ENCODE data around the gene ITGA5. TPM values are rescaled to one million over a fixed set of nuclear protein-coding genes. Genes with fewer than 3 reads are reported as not detected.
A peak's percentile ranks its signal among the peaks of the same experiment; 100 is the strongest.

ITGA5 gene
- total RNA-seq, 1 donor from 2014 or later: 1.8 TPM

DNA sequence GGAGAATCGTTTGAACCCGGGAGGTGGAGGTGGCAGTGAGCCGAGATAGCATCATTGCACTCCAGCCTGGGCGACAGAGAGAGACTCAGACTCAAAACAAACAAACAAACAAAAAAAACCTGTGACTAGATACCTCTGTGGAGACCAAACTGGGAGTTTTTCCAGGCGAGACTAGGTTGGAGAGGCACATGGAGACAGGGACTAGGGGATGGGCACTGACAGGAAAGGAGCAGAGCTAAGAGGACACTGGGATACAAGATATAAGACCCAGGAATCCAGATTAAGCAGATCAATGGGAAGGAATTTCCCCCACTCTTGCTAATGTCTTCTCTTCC, 4.7 kb upstream of the ITGA5 start:
- Mint-ChIP-seq H3K36me3 (ENCODE audit: unreplicated experiment) (no peaks in the 10 kb centered on the region), H3K9me3 (ENCODE audit: unreplicated experiment) (peaks cover 3% of the 10 kb centered on the region), H3K27me3 (ENCODE audit: unreplicated experiment) (peaks cover 8% of the 10 kb centered on the region), H3K4me1 (ENCODE audit: low read depth, unreplicated experiment) (no peaks in the 10 kb centered on the region), H3K27ac (ENCODE audit: unreplicated experiment) (no peak overlapping the region), H3K4me3 (ENCODE audit: unreplicated experiment) (no peak overlapping the region)
- no peak for DNase-seq
- TF ChIP-seq, protein P1, sequence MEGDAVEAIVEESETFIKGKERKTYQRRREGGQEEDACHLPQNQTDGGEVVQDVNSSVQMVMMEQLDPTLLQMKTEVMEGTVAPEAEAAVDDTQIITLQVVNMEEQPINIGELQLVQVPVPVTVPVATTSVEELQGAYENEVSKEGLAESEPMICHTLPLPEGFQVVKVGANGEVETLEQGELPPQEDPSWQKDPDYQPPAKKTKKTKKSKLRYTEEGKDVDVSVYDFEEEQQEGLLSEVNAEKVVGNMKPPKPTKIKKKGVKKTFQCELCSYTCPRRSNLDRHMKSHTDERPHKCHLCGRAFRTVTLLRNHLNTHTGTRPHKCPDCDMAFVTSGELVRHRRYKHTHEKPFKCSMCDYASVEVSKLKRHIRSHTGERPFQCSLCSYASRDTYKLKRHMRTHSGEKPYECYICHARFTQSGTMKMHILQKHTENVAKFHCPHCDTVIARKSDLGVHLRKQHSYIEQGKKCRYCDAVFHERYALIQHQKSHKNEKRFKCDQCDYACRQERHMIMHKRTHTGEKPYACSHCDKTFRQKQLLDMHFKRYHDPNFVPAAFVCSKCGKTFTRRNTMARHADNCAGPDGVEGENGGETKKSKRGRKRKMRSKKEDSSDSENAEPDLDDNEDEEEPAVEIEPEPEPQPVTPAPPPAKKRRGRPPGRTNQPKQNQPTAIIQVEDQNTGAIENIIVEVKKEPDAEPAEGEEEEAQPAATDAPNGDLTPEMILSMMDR (IDR thresholded peaks at IDR 0.05; ENCODE audit: partially characterized antibody, unreplicated experiment): no peak

DNA sequence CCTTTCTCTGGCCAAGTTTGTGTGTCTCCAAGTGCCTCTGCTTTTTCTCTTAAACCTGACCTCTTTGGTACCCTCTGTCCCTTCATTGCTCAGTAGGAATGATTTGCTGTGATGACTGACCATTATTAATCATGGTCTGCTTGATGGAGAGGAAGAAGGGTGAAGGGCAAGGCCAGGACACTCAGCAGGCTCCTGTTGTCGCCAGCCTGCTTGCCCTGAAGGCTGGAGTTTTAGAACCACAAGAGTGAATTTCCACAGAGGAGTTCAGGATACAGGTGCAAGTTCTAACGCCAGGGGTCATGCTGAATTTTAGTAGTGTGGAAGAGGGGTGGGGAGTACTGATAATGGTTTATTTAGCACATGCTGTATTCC, 2.8 kb upstream of the ITGA5 start:
- H3K9me3 Mint-ChIP-seq (ENCODE audit: unreplicated experiment): peaks cover 3% of the 10 kb centered on the region
- no peaks in the 10 kb centered on the region for H3K4me1 Mint-ChIP-seq (ENCODE audit: low read depth, unreplicated experiment)
- peaks cover 6% of the 10 kb centered on the region for H3K27me3 Mint-ChIP-seq (ENCODE audit: unreplicated experiment)

DNA sequence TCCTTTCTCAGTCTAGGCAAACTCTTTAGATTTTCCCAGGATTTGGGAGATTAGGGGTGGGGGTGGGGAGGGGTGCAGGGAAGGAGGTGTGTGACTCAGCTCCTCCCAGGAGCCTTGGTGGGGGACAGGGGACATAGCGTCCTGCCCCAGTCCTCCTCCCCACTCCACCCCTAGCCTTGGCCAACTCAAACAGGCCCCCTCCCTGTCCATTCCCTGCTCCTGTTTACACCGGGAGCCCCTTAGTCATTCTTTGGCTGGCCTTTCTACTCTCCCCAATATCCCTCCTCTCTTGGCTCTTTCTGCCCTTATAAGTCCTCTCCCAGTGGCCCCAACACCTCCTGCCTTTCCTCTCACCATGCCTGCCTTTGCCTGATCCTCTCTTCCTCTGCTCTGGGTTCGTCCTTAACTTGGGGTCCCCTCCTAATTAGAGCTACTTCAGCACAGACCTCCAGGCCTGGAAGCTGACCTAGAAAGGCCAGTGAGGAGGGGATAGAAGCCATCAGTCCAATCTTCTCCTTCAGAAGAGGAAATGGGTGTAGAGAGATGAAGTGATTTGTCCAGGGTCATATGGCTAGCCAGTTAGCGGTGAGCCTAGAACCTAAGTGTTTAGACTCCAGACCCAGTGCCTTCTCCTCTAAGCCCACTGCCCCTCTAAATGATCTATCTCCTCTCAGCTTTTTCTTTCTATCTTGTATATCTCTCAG, 2.3 kb upstream of the ITGA5 start:
- Mint-ChIP-seq H3K27ac (ENCODE audit: unreplicated experiment) (no peak overlapping the region), H3K4me1 (ENCODE audit: low read depth, unreplicated experiment) (no peaks in the 10 kb centered on the region), H3K4me3 (ENCODE audit: unreplicated experiment) (no peak overlapping the region), H3K36me3 (ENCODE audit: unreplicated experiment) (no peaks in the 10 kb centered on the region), H3K9me3 (ENCODE audit: unreplicated experiment) (peaks cover 3% of the 10 kb centered on the region), H3K27me3 (ENCODE audit: unreplicated experiment) (peaks cover 6% of the 10 kb centered on the region)
- no peak for DNase-seq
- TF ChIP-seq, protein P1 (IDR thresholded peaks at IDR 0.05; ENCODE audit: partially characterized antibody, unreplicated experiment): no peak

More for the DNA sequence above, 2.8 kb upstream of the ITGA5 start:
- Mint-ChIP-seq H3K36me3 (ENCODE audit: unreplicated experiment) (no peaks in the 10 kb centered on the region), H3K4me3 (ENCODE audit: unreplicated experiment) (no peak overlapping the region), H3K27ac (ENCODE audit: unreplicated experiment) (no peak overlapping the region)
- no peak for DNase-seq
- TF ChIP-seq, protein P1 (IDR thresholded peaks at IDR 0.05; ENCODE audit: partially characterized antibody, unreplicated experiment): no peak

DNA sequence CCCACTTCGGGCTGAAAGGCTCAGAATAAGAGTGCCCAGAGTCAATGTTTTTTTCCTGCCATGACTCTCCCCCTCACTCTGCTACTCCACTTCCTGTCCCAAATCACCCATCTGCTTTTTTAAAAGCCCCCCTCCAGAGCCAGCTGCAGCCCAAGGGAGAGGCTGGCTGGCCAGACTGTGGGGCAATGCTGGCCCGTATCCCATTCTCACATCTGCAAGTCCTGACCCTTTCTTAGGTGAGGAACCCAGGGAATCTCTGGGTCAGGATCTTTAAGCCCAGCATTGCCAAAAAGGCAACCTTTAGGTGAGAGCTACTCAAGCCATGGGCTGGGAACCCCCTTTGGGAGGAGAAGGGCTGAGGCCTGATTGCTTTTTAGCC, 1.7 kb upstream of the ITGA5 start:
- no peak overlapping the region for H3K27ac Mint-ChIP-seq (ENCODE audit: unreplicated experiment)
- no peak for DNase-seq
- H3K4me1 Mint-ChIP-seq (ENCODE audit: low read depth, unreplicated experiment): no peaks in the 10 kb centered on the region
- no peaks in the 10 kb centered on the region for H3K36me3 Mint-ChIP-seq (ENCODE audit: unreplicated experiment)
- TF ChIP-seq, protein P1 (IDR thresholded peaks at IDR 0.05; ENCODE audit: partially characterized antibody, unreplicated experiment): no peak
- peaks cover 3% of the 10 kb centered on the region for H3K9me3 Mint-ChIP-seq (ENCODE audit: unreplicated experiment)
- no peak overlapping the region for H3K4me3 Mint-ChIP-seq (ENCODE audit: unreplicated experiment)
- peaks cover 6% of the 10 kb centered on the region for H3K27me3 Mint-ChIP-seq (ENCODE audit: unreplicated experiment)

DNA sequence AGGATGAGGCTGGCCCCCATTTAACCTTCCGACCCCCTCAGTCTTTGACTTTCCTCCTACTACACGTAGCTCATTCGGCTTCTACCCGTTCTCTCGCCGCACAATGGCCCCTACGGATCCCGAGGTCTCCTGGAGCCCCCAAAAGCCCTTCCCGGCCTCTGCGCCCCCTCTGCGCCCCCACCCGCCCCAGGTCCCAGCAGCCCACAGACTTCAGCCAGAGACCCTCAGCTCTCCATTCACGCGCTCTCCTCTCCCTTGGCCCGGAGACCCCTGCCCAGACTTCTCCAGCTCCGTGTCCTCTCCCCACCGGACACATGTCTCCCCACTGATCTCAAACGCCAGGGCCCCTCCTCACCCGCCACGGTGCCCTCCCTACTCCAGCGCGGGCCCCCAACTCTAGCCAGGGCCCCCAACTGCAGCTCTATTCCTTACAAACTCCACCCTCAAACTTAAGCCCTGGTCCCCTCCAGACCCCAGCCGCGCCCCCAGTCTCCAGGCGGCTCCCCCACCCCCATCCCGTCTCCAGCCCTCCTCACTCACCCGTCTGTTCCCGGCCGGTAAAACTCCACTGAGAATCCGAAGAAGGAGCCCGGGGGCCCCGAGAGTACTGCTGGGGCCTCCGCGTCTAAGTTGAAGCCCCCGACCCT, 502 bp downstream of the ITGA5 start:
- Mint-ChIP-seq H3K4me3 (ENCODE audit: unreplicated experiment) (peak overlapping the region; percentile 82), H3K9me3 (ENCODE audit: unreplicated experiment) (peaks cover 2% of the 10 kb centered on the region), H3K27ac (ENCODE audit: unreplicated experiment) (no peak overlapping the region), H3K27me3 (ENCODE audit: unreplicated experiment) (peaks cover 6% of the 10 kb centered on the region), H3K36me3 (ENCODE audit: unreplicated experiment) (no peaks in the 10 kb centered on the region), H3K4me1 (ENCODE audit: low read depth, unreplicated experiment) (no peaks in the 10 kb centered on the region)
- DNase-seq: no peak
- TF ChIP-seq, protein P1 (IDR thresholded peaks at IDR 0.05; ENCODE audit: partially characterized antibody, unreplicated experiment): no peak

Measured in glutamatergic neuron (in vitro differentiated cells).